GM12865 (cell line): ENCODE results near the gene USP6.

Experiments used
- DNase-seq: peaks from one replicate; pipeline ENCODE4 v3.0.0; 2010; ENCODE audit warnings: low read depth
- H3K4me3 ChIP-seq: 2 replicates; pipeline ENCODE4 v1.5.1; 2011; ENCODE audit warnings: mild to moderate bottlenecking, low read depth, low read length, control low read depth
- CTCF ChIP-seq: IDR thresholded peaks from 2 replicates; pipeline ENCODE4 v1.5.1; 2011; ENCODE audit warnings: low read length, control low read depth, low read depth, inconsistent platforms; ENCODE audit not compliant: insufficient read depth; ENCODE audit errors: missing control alignments

Gene USP6

GRCh38 chr17:5080591-5080990 lies 35.2 kb upstream of the USP6 start:
- no peak for TF ChIP-seq CTCF
- no peak overlapping the region for H3K4me3 ChIP-seq
- no peak for DNase-seq

- no peak overlapping the region for H3K4me3 ChIP-seq
- no peak for DNase-seq
- TF ChIP-seq CTCF = no peak
These were observed 23.4 kb upstream of the USP6 start for GRCh38 chr17:5092218-5093010.

GRCh38 chr17:5096731-5097100 lies 19.1 kb upstream of the USP6 start:
- no peak for TF ChIP-seq CTCF
- H3K4me3 ChIP-seq = no peak overlapping the region

GRCh38 chr17:5097101-5097834 lies 18.6 kb upstream of the USP6 start:
- no peak for TF ChIP-seq CTCF
- no peak for DNase-seq
- no peak overlapping the region for H3K4me3 ChIP-seq

More at GRCh38 chr17:5096731-5097100, 19.1 kb upstream of the USP6 start:
- no peak for DNase-seq

- TF ChIP-seq CTCF = no peak
- no peak for DNase-seq
- H3K4me3 ChIP-seq = no peak overlapping the region
These were observed 16.6 kb upstream of the USP6 start for GRCh38 chr17:5099271-5099670.

GRCh38 chr17:5100832-5101231 lies 15.0 kb upstream of the USP6 start:
- TF ChIP-seq CTCF = no peak
- no peak for DNase-seq
- no peak overlapping the region for H3K4me3 ChIP-seq
